RWPE1 (cell line): ENCODE results near the gene CSF2.

ENCODE experiments used
- CTCF ChIA-PET: fragments of 350-600 bp; sonication (Branson Sonifier 250); formaldehyde crosslinking; extraction: SDS; loops from one replicate; lab custom pipeline; 2021; lab: Yijun Ruan, JAX
- POLR2A ChIA-PET: fragments of 400-600 bp; formaldehyde crosslinking; extraction: SDS; loops from one replicate; lab custom pipeline; 2020; ENCODE audit warnings: antibody characterized with exemption; ENCODE audit not compliant: low non-redundant PET; lab: Yijun Ruan, JAX
- DNase-seq: peaks from one replicate; pipeline ENCODE4 v3.0.0; 2012; ENCODE audit warnings: low spot score
- H3K27ac ChIP-seq: fragments of 450-650 bp; 2 replicates; pipeline ENCODE4 v1.5.1; 2017
- CTCF ChIP-seq: fragments of 450-650 bp; conservative IDR thresholded peaks from 2 replicates; pipeline ENCODE4 v1.5.1; 2017; ENCODE audit warnings: low read depth, mild to moderate bottlenecking

The CSF2 gene

GRCh38 chr5:132060501-132061161 is 13.0 kb upstream of the CSF2 start, which contains the start of gene IL3:
Gene IL3, plus strand, starts transcription at chr5:132060655. Its CDS starts 52 bp downstream, at chr5:132060707.
- TF ChIP-seq CTCF = no peak
- POLR2A ChIA-PET = no interaction called here
- no peak for DNase-seq
- no peak within 1 kb of the TSS for H3K27ac ChIP-seq
- CTCF ChIA-PET = interaction anchor here (0.6 kb wide), 1 partner anchor 250 kb away, joined by 3 read pairs; no protein-coding TSS in a partner anchor

GRCh38 chr5:132063090-132063911 is 10.3 kb upstream of the CSF2 start:
- peak; percentile 86 for DNase-seq
- CTCF ChIA-PET = interaction anchor here (0.5 to 1.5 kb wide), 21 partner anchors 10 to 1696 kb away, joined by 3 to 11 read pairs (median 3); partner anchors contain the start of gene CSF2
- H3K27ac ChIP-seq = no peak overlapping the region
- peak; percentile 99 for TF ChIP-seq CTCF
- POLR2A ChIA-PET = no interaction called here

GRCh38 chr5:132064140-132064539 is 9.4 kb upstream of the CSF2 start:
- CTCF ChIA-PET = interaction anchor here (0.6 to 2.0 kb wide), 13 partner anchors 10 to 475 kb away, joined by 3 to 14 read pairs (median 4); no protein-coding TSS in a partner anchor
- H3K27ac ChIP-seq = no peak overlapping the region
- no peak for DNase-seq
- POLR2A ChIA-PET = no interaction called here
- no peak for TF ChIP-seq CTCF

GRCh38 chr5:132064738-132065331 is 8.8 kb upstream of the CSF2 start:
- POLR2A ChIA-PET = interaction anchor here (0.6 kb wide), 1 partner anchor 431 kb away, joined by 3 read pairs; no protein-coding TSS in a partner anchor
- peak; percentile 94 for TF ChIP-seq CTCF
- peak; percentile 81 for DNase-seq
- CTCF ChIA-PET = interaction anchor here (0.5 to 2.0 kb wide), 32 partner anchors 8 to 1236 kb away, joined by 3 to 14 read pairs (median 4); partner anchors contain the start of genes CSF2 and SLC22A5
- peak overlapping the region; percentile 43 for H3K27ac ChIP-seq

GRCh38 chr5:132065351-132065937 is 8.1 kb upstream of the CSF2 start:
- CTCF ChIA-PET = interaction anchor here (0.5 to 2.0 kb wide), 33 partner anchors 8 to 1235 kb away, joined by 3 to 14 read pairs (median 4); partner anchors contain the start of genes CSF2 and SLC22A5
- DNase-seq = peak; percentile 90
- POLR2A ChIA-PET = interaction anchor here (0.6 kb wide), 1 partner anchor 431 kb away, joined by 3 read pairs; no protein-coding TSS in a partner anchor
- peak; percentile 18 for TF ChIP-seq CTCF
- H3K27ac ChIP-seq = peak overlapping the region; percentile 43
